ENCODE results near the gene HSBP1. TPM values are rescaled to one million over a fixed set of nuclear protein-coding genes. Genes with fewer than 3 reads are reported as not detected.
A peak's percentile ranks its signal among the peaks of the same experiment; 100 is the strongest.

The HSBP1 gene
- total and polyA plus RNA-seq, 3 experiments from 2014 or later = 28.5 to 89.4 (median 84.5) TPM

GRCh38 chr16:83818276-83818675 is 10.5 kb downstream of the HSBP1 start:
- Histone ChIP-seq H3K27me3 (ENCODE audit: insufficient read depth, low read length, poor library complexity, severe bottlenecking) (no peaks in the 10 kb centered on the region), H3K27ac (ENCODE audit: low read depth, low read length) (no peak overlapping the region), H3K4me3 (ENCODE audit: low read length) (no peak overlapping the region), H3K4me1 (ENCODE audit: insufficient read depth, low read length) (no peaks in the 10 kb centered on the region), H3K36me3 (ENCODE audit: insufficient read depth, low read length) (no peaks in the 10 kb centered on the region), H3K9me3 (ENCODE audit: low read length) (no peaks in the 10 kb centered on the region)
- Mint-ChIP-seq H3K36me3 (peaks cover 0 to 1% (median 0%) of the 10 kb centered on the region in 3 donors), H3K27me3 (peaks cover 2 to 13% of the 10 kb centered on the region in 2 donors), H3K9me3 (no peaks in the 10 kb centered on the region), H3K4me1 (no peaks in the 10 kb centered on the region), H3K4me3 (no peak overlapping the region), H3K27ac (no peak overlapping the region)
- POLR2A ChIA-PET = no interaction called here
- CTCF ChIA-PET = no interaction called here
- no peak for DNase-seq

- H3K36me3 Mint-ChIP-seq = no peaks in the 10 kb centered on the region
- Histone ChIP-seq H3K4me1 (ENCODE audit: insufficient read depth, low read length) (no peaks in the 10 kb centered on the region), H3K36me3 (ENCODE audit: insufficient read depth, low read length) (no peaks in the 10 kb centered on the region), H3K27me3 (ENCODE audit: insufficient read depth, low read length, poor library complexity, severe bottlenecking) (no peaks in the 10 kb centered on the region), H3K9me3 (ENCODE audit: low read length) (no peaks in the 10 kb centered on the region), H3K4me3 (ENCODE audit: low read length) (no peak overlapping the region), H3K27ac (ENCODE audit: low read depth, low read length) (no peak overlapping the region)
- no peak overlapping the region for H3K27ac Mint-ChIP-seq
- H3K4me3 Mint-ChIP-seq = no peak overlapping the region
- H3K4me1 Mint-ChIP-seq = no peaks in the 10 kb centered on the region
- H3K27me3 Mint-ChIP-seq = peaks cover 2 to 13% of the 10 kb centered on the region in 2 donors
- CTCF ChIA-PET = no interaction called here
- H3K9me3 Mint-ChIP-seq = no peaks in the 10 kb centered on the region
- POLR2A ChIA-PET = no interaction called here
- DNase-seq = no peak
Observed at GRCh38 chr16:83819361-83819760, 11.6 kb downstream of the HSBP1 start.

- ChIA-PET POLR2A (no interaction called here), CTCF (interaction anchor here (1.0 to 1.7 kb wide), 4 partner anchors 11 to 100 kb away, joined by 3 to 8 read pairs (median 4); partner anchors contain the start of gene MLYCD)
- Histone ChIP-seq H3K9me3 (ENCODE audit: low read length) (no peaks in the 10 kb centered on the region), H3K36me3 (ENCODE audit: insufficient read depth, low read length) (no peaks in the 10 kb centered on the region), H3K4me3 (ENCODE audit: low read length) (no peak overlapping the region), H3K27me3 (ENCODE audit: insufficient read depth, low read length, poor library complexity, severe bottlenecking) (no peaks in the 10 kb centered on the region), H3K4me1 (ENCODE audit: insufficient read depth, low read length) (no peaks in the 10 kb centered on the region), H3K27ac (ENCODE audit: low read depth, low read length) (no peak overlapping the region)
- Mint-ChIP-seq H3K9me3 (no peaks in the 10 kb centered on the region), H3K4me3 (no peak overlapping the region), H3K36me3 (no peaks in the 10 kb centered on the region), H3K27me3 (peaks cover 2 to 13% of the 10 kb centered on the region in 2 donors), H3K4me1 (peaks cover 4 to 5% (median 4%) of the 10 kb centered on the region in 3 donors), H3K27ac (peak overlapping the region in 3 of 8 donors; percentile 33 to 57 (median 41))
- DNase-seq = peak; percentile 52 to 81 (median 64)
Observed at GRCh38 chr16:83826146-83826913, 18.6 kb downstream of the HSBP1 start.

GRCh38 chr16:83830091-83830768 is 22.5 kb downstream of the HSBP1 start:
- no peaks in the 10 kb centered on the region for H3K9me3 ChIP-seq (ENCODE audit: low read length)
- no peaks in the 10 kb centered on the region for H3K27me3 ChIP-seq (ENCODE audit: insufficient read depth, low read length, poor library complexity, severe bottlenecking)
- no peaks in the 10 kb centered on the region for H3K36me3 ChIP-seq (ENCODE audit: insufficient read depth, low read length)
- POLR2A ChIA-PET = no interaction called here
- Mint-ChIP-seq H3K4me1 (peaks cover 5 to 6% (median 5%) of the 10 kb centered on the region in 3 donors), H3K9me3 (no peaks in the 10 kb centered on the region), H3K27ac (no peak overlapping the region), H3K36me3 (no peaks in the 10 kb centered on the region), H3K4me3 (no peak overlapping the region), H3K27me3 (peaks cover 0 to 4% of the 10 kb centered on the region in 2 donors)
- no peak overlapping the region for H3K4me3 ChIP-seq (ENCODE audit: low read length)
- CTCF ChIA-PET = no interaction called here
- H3K27ac ChIP-seq (ENCODE audit: low read depth, low read length) = no peak overlapping the region
- DNase-seq = no peak
- H3K4me1 ChIP-seq (ENCODE audit: insufficient read depth, low read length) = no peaks in the 10 kb centered on the region

- Histone ChIP-seq H3K27ac (ENCODE audit: low read depth, low read length) (no peak overlapping the region), H3K4me1 (ENCODE audit: insufficient read depth, low read length) (peaks cover 6% of the 10 kb centered on the region), H3K9me3 (ENCODE audit: low read length) (no peaks in the 10 kb centered on the region), H3K27me3 (ENCODE audit: insufficient read depth, low read length, poor library complexity, severe bottlenecking) (no peaks in the 10 kb centered on the region), H3K4me3 (ENCODE audit: low read length) (no peak overlapping the region), H3K36me3 (ENCODE audit: insufficient read depth, low read length) (no peaks in the 10 kb centered on the region)
- Mint-ChIP-seq H3K27me3 (peaks cover 0 to 4% of the 10 kb centered on the region in 2 donors), H3K36me3 (no peaks in the 10 kb centered on the region), H3K9me3 (no peaks in the 10 kb centered on the region), H3K4me1 (peaks cover 10 to 11% (median 10%) of the 10 kb centered on the region in 3 donors), H3K4me3 (no peak overlapping the region), H3K27ac (no peak overlapping the region)
- ChIA-PET POLR2A (no interaction called here), CTCF (no interaction called here)
- DNase-seq = no peak
Observed at GRCh38 chr16:83830769-83831455, 23.1 kb downstream of the HSBP1 start.

GRCh38 chr16:83831456-83831987 is 23.7 kb downstream of the HSBP1 start:
- Histone ChIP-seq H3K4me3 (ENCODE audit: low read length) (no peak overlapping the region), H3K27ac (ENCODE audit: low read depth, low read length) (no peak overlapping the region), H3K27me3 (ENCODE audit: insufficient read depth, low read length, poor library complexity, severe bottlenecking) (no peaks in the 10 kb centered on the region), H3K9me3 (ENCODE audit: low read length) (no peaks in the 10 kb centered on the region), H3K4me1 (ENCODE audit: insufficient read depth, low read length) (peaks cover 10% of the 10 kb centered on the region), H3K36me3 (ENCODE audit: insufficient read depth, low read length) (no peaks in the 10 kb centered on the region)
- no peak for DNase-seq
- no peak overlapping the region for H3K4me3 Mint-ChIP-seq
- H3K36me3 Mint-ChIP-seq = no peaks in the 10 kb centered on the region
- ChIA-PET CTCF (no interaction called here), POLR2A (no interaction called here)
- H3K27me3 Mint-ChIP-seq = peaks cover 0 to 10% of the 10 kb centered on the region in 2 donors
- H3K4me1 Mint-ChIP-seq = peaks cover 13 to 14% (median 14%) of the 10 kb centered on the region in 3 donors
- no peak overlapping the region for H3K27ac Mint-ChIP-seq
- H3K9me3 Mint-ChIP-seq = no peaks in the 10 kb centered on the region

GRCh38 chr16:83833921-83834320 is 26.1 kb downstream of the HSBP1 start:
- Histone ChIP-seq H3K9me3 (ENCODE audit: low read length) (no peaks in the 10 kb centered on the region), H3K4me3 (ENCODE audit: low read length) (no peak overlapping the region), H3K4me1 (ENCODE audit: insufficient read depth, low read length) (peaks cover 10% of the 10 kb centered on the region), H3K27me3 (ENCODE audit: insufficient read depth, low read length, poor library complexity, severe bottlenecking) (no peaks in the 10 kb centered on the region), H3K36me3 (ENCODE audit: insufficient read depth, low read length) (no peaks in the 10 kb centered on the region), H3K27ac (ENCODE audit: low read depth, low read length) (no peak overlapping the region)
- no peak overlapping the region for H3K4me3 Mint-ChIP-seq
- no peak for DNase-seq
- POLR2A ChIA-PET = no interaction called here
- CTCF ChIA-PET = no interaction called here
- H3K9me3 Mint-ChIP-seq = no peaks in the 10 kb centered on the region
- H3K36me3 Mint-ChIP-seq = peaks cover 0 to 5% (median 0%) of the 10 kb centered on the region in 3 donors
- H3K4me1 Mint-ChIP-seq = peaks cover 13 to 18% (median 15%) of the 10 kb centered on the region in 3 donors
- peak overlapping the region in 1 of 8 donors; percentile 23 for H3K27ac Mint-ChIP-seq
- H3K27me3 Mint-ChIP-seq = peaks cover 5 to 32% of the 10 kb centered on the region in 2 donors
